GM12892 (cell line): ENCODE measurements around the gene TMEM131.

Source experiments
- DNase-seq: peaks from one replicate; pipeline ENCODE4 v3.0.0; 2011; ENCODE audit not compliant: insufficient read length
- FAIRE-seq: peaks from 2 replicates; lab custom pipeline; 2011; peaks lifted over from hg19 to GRCh38; lab: Jason Lieb, UNC
- POLR2A ChIP-seq: IDR thresholded peaks from 2 replicates; pipeline ENCODE4 v1.6.1; 2011; ENCODE audit warnings: low read depth, low read length, control low read depth
- POLR2AphosphoS5 ChIP-seq: IDR thresholded peaks from 2 replicates; pipeline ENCODE4 v1.6.1; 2011; ENCODE audit warnings: low read depth, low read length, control low read depth
- TAF1 ChIP-seq: IDR thresholded peaks from 2 replicates; pipeline ENCODE4 v1.6.1; 2011; ENCODE audit warnings: low read depth, mild to moderate bottlenecking, control low read depth, low read length, borderline replicate concordance

The TMEM131 gene

GRCh38 chr2:97733341-97734035 lies 262.3 kb downstream of the TMEM131 start:
- TF ChIP-seq TAF1 = no peak
- DNase-seq = no peak
- FAIRE-seq = no peak

GRCh38 chr2:97732436-97733340 lies 263.1 kb downstream of the TMEM131 start:
- no peak for TF ChIP-seq POLR2A
- FAIRE-seq (no peak), DNase-seq (no peak)

- no peak for TF ChIP-seq TAF1
- no peak for TF ChIP-seq POLR2AphosphoS5
- TF ChIP-seq POLR2A = no peak
- DNase-seq = no peak
- no peak for FAIRE-seq
Observed at GRCh38 chr2:97731274-97732020, 264.3 kb downstream of the TMEM131 start.

DNA sequence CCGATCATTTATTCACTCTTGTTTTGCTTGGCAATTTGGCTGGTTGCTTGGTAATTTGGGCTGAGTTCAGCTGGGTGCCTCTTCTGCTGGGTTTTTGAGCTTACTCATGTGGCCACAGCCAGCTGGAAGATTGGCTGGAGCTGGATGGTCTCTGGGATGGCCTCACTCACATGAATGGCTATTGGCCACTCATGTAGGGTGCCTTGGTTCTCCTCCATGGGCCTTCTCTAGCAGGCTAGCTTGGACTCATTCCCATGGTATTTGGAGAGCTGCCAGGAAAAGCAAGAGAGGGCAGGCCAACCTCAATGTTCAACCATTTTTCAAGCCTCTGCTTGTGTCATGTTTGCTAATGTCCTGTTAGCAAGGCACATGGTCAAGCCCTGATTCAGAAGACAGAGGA lies 265.5 kb downstream of the TMEM131 start:
- no peak for DNase-seq
- no peak for FAIRE-seq
- TF ChIP-seq TAF1 (no peak), POLR2A (no peak), POLR2AphosphoS5 (no peak)

GRCh38 chr2:97728091-97728731 lies 267.5 kb downstream of the TMEM131 start:
- DNase-seq (no peak), FAIRE-seq (no peak)
- no peak for TF ChIP-seq POLR2A
- TF ChIP-seq POLR2AphosphoS5 = no peak
- no peak for TF ChIP-seq TAF1

DNA sequence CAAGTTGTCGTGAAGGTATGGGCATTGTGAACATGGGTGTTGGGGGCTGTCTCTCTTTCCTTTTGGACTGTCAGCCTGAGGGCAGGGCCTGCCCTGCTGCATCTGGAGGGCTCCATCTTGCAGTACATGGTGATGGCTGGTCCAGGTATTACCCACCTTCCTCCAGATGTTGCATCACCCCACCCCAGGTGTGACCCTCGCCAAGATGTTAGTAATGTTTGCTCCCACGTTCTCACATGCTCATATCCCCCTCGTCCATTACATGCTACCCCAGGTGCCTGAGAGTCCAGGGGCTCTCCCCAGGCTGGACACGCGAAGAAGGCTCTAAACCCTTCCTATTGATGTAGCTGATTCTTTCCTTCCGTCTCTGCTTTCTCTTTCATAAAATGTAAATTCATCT lies 268.5 kb downstream of the TMEM131 start:
- no peak for TF ChIP-seq POLR2AphosphoS5
- TF ChIP-seq TAF1 = no peak
- TF ChIP-seq POLR2A = no peak
- DNase-seq = no peak
- no peak for FAIRE-seq

GRCh38 chr2:97726261-97727064 lies 269.3 kb downstream of the TMEM131 start:
- DNase-seq = no peak
- FAIRE-seq = no peak
- TF ChIP-seq TAF1 (no peak), POLR2AphosphoS5 (no peak), POLR2A (no peak)

GRCh38 chr2:97724946-97725688 lies 270.6 kb downstream of the TMEM131 start:
- FAIRE-seq = no peak
- TF ChIP-seq POLR2AphosphoS5 = no peak
- TF ChIP-seq POLR2A = no peak
- no peak for TF ChIP-seq TAF1
- DNase-seq = no peak

- DNase-seq (no peak), FAIRE-seq (no peak)
- TF ChIP-seq POLR2AphosphoS5 (no peak), TAF1 (no peak), POLR2A (no peak)
Observed at GRCh38 chr2:97724501-97724900, 271.2 kb downstream of the TMEM131 start.

GRCh38 chr2:97724073-97724410 lies 271.7 kb downstream of the TMEM131 start:
- DNase-seq (no peak), FAIRE-seq (no peak)
- TF ChIP-seq POLR2AphosphoS5 (no peak), TAF1 (no peak), POLR2A (no peak)
